B cell (primary cell): Measurements from ENCODE around the gene CCR6. TPM values are rescaled to one million over a fixed set of nuclear protein-coding genes. Genes with fewer than 3 reads are reported as not detected.

ENCODE experiments used
- ATAC-seq: fragments of 200-7000 bp; cut with Tn5 transposase; one replicate; pipeline ENCODE4 v1.10.0; 2021; ENCODE audit warnings: low read depth, mild to moderate bottlenecking, moderate number of reproducible peaks, moderate library complexity
- CTCF ChIA-PET: fragments of 350-600 bp; sonication (Branson Sonifier 250); formaldehyde crosslinking; loops from one replicate; lab custom pipeline; 2021; ENCODE audit warnings: antibody characterized with exemption, inconsistent platforms; lab: Charles Lee
- POLR2A ChIA-PET: fragments of 350-600 bp; sonication (Branson Sonifier 250); formaldehyde crosslinking; loops from one replicate; lab custom pipeline; 2021; ENCODE audit warnings: antibody characterized with exemption; lab: Charles Lee
- DNase-seq: peaks from one replicate; pipeline ENCODE4 v3.0.0; 2013
- H2AFZ ChIP-seq: 2 replicates; pipeline ENCODE4 v1.6.1; 2012; ENCODE audit warnings: mild to moderate bottlenecking, low read depth, low read length; ENCODE audit not compliant: insufficient read depth, poor library complexity, severe bottlenecking
- H3K27ac ChIP-seq, 2 donors: 1 replicate in 1 of 2; 2 replicates in 1 of 2; pipeline ENCODE4 v1.5.1; 2012 to 2013; ENCODE audit warnings: low read length in 2 of 2, mild to moderate bottlenecking in 2 of 2, moderate library complexity in 1 of 2
- H3K27me3 ChIP-seq, 4 experiments: fragments of 200-600 bp in 1 of 4; sonication (generic) in 1 of 4; replicated peaks in 1 of 4; 1 replicate in 2 of 4; 2 replicates in 2 of 4; pipeline versions ENCODE4 v1.6.1 to v1.7.0; 2013 to 2016; ENCODE audit warnings: low read length in 3 of 4, mild to moderate bottlenecking in 2 of 4, mixed read lengths in 1 of 4, moderate library complexity in 1 of 4; ENCODE audit not compliant: insufficient read depth in 4 of 4, control insufficient read depth in 3 of 4; ENCODE audit errors: control extremely low read depth in 1 of 4
- H3K36me3 ChIP-seq, 2 experiments: replicated peaks in 1 of 2; 1 replicate in 1 of 2; 2 replicates in 1 of 2; pipeline versions ENCODE4 v1.6.1 to v1.7.1; 2013; ENCODE audit warnings: low read length in 1 of 2; ENCODE audit not compliant: insufficient read depth in 2 of 2, control insufficient read depth in 1 of 2; ENCODE audit errors: control extremely low read depth in 1 of 2, extremely low read depth in 1 of 2
- H3K4me1 ChIP-seq, 2 donors: fragments of 200-600 bp in 1 of 2; sonication (generic) in 1 of 2; 1 replicate in 1 of 2; 2 replicates in 1 of 2; pipeline versions ENCODE4 v1.5.1 to v1.6.1; 2013 to 2017; ENCODE audit warnings: low read length in 2 of 2; ENCODE audit not compliant: control insufficient read depth in 2 of 2, insufficient read depth in 2 of 2
- H3K4me2 ChIP-seq: replicated peaks from 2 replicates; pipeline ENCODE3; 2012; ENCODE audit warnings: mild to moderate bottlenecking, low read depth, low read length; ENCODE audit not compliant: poor library complexity, severe bottlenecking
- H3K4me3 ChIP-seq, 5 experiments: fragments of 200-600 bp in 1 of 5; sonication (generic) in 1 of 5; 1 replicate in 3 of 5; 2 replicates in 2 of 5; pipeline versions ENCODE4 v1.5.1 to v1.7.0; 2011 to 2016; ENCODE audit warnings: low read length in 4 of 5, mild to moderate bottlenecking in 4 of 5, low read depth in 2 of 5, control low read depth in 1 of 5, moderate library complexity in 1 of 5; ENCODE audit not compliant: insufficient read depth in 1 of 5; ENCODE audit errors: control extremely low read depth in 1 of 5, extremely low read depth in 1 of 5
- H3K79me2 ChIP-seq: fragments of 200-600 bp; sonication (generic); one replicate; pipeline ENCODE4 v1.6.0; 2016; ENCODE audit warnings: low read length; ENCODE audit not compliant: control insufficient read depth, insufficient read depth
- H3K9ac ChIP-seq: fragments of 200-600 bp; sonication (generic); 2 replicates; pipeline ENCODE4 v1.6.1; 2017; ENCODE audit warnings: mild to moderate bottlenecking, low read length, moderate library complexity
- H3K9me3 ChIP-seq, 3 donors: one replicate each; pipeline versions ENCODE4 v1.6.1 to v1.7.1; 2013; ENCODE audit warnings: low read length in 2 of 3; ENCODE audit not compliant: control insufficient read depth in 2 of 3, insufficient read depth in 1 of 3; ENCODE audit errors: control extremely low read depth in 1 of 3
- H4K20me1 ChIP-seq: 2 replicates; pipeline ENCODE4 v1.6.0; 2012; ENCODE audit warnings: mild to moderate bottlenecking, low read length; ENCODE audit not compliant: insufficient read depth, control insufficient read depth, poor library complexity, severe bottlenecking
- H3K27ac Mint-ChIP-seq: one replicate; pipeline ENCODE4 v1.8.0; 2021; ENCODE audit warnings: mixed read lengths
- H3K27me3 Mint-ChIP-seq: one replicate; pipeline ENCODE4 v1.8.0; 2021; ENCODE audit warnings: mixed read lengths
- H3K4me1 Mint-ChIP-seq: one replicate; pipeline ENCODE4 v1.8.0; 2021; ENCODE audit warnings: mixed read lengths
- H3K4me3 Mint-ChIP-seq: one replicate; pipeline ENCODE4 v1.8.0; 2021; ENCODE audit warnings: mixed read lengths
- H3K9me3 Mint-ChIP-seq: one replicate; pipeline ENCODE4 v1.8.0; 2022; ENCODE audit warnings: mixed read lengths; ENCODE audit not compliant: insufficient read depth
- EZH2 ChIP-seq: IDR thresholded peaks from 2 replicates; pipeline ENCODE4 v1.6.1; 2012; ENCODE audit warnings: borderline replicate concordance, low read depth, mild to moderate bottlenecking, moderate library complexity, low read length; ENCODE audit not compliant: insufficient read depth, poor library complexity, severe bottlenecking
- WGBS: methylation state at CpG from one replicate; pipeline ENCODE4 v1.1.5; 2013; ENCODE audit warnings: missing lambda C conversion rate; ENCODE audit not compliant: insufficient coverage; 5-methylcytosine and 5-hydroxymethylcytosine counted together
- intact Hi-C: fragments of 100-400 bp; cut with micrococcal nuclease; formaldehyde crosslinking; loops from one replicate; pipeline ENCODE4 v1.10.0; 2022
- polyA plus RNA-seq: library from polyadenylated mRNA; depleted of rRNA; stranded (reverse); fragments of >200 nt; gene quantifications from 2 replicates; pipeline ENCODE4 v1.2.3, GENCODE V29; 2012
- total RNA-seq, 2 donors: library from RNA; stranded (reverse); fragments of 120-200 nt in 1 of 2; gene quantifications; 1 replicate in 1 of 2; 2 replicates in 1 of 2; pipeline versions ENCODE4 v1.2.3 to v1.2.4, GENCODE V29; 2013 to 2022
- TF ChIP-seq, protein P1 (sequence below): fragments of 200-600 bp; IDR thresholded peaks from one replicate; pipeline ENCODE4 v1.8.0; 2022; ENCODE audit warnings: antibody characterized with exemption, mild to moderate bottlenecking

Gene CCR6
- total and polyA plus RNA-seq, 2 donors (not counting 1 experiment from before 2014, with no cell fraction given), result 18.2 to 30.9 TPM

DNA sequence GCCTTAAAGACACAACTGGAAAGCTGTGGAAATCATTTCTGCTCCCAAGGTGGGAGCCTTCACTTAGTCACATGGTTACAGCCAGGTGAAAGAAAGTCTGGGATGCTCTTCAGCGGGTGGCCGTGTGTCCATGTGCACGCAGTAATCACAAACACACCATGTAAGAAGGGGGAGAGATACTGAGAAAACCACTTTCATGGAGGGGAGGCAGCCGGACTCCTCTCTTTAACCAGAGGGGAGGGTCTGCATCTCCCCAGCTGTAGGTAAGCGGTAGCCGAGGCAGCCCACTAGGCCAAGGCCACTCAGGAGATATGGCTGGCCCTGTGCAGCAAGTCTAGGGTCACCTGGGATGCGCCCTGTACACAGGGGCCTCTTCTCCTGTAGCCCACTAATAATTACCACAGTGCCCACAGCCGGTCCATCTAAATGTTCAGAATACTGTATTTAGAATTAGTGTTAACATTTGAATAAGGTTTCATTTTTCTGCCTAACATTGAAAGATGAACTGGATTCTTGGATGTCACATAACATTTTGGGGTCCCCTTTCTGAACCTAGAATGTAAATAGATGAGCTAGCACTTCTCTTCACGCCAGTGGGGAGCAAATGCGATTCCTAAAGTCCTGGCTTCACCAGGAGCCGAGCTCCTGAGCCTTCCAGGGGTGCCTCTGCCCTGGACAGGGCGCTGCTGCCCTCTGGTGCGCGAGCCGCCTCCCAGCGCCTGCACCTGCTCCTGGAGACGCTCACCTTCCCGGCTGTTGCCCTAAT lies 19.0 kb downstream of the CCR6 start:
- Histone ChIP-seq H3K79me2 (peaks cover 84% of the 10 kb centered on the region), H3K4me2 (peak overlapping the region; percentile 43), H3K4me3 (no peak overlapping the region), H3K9me3 (no peaks in the 10 kb centered on the region), H3K4me1 (peaks cover 32 to 39% of the 10 kb centered on the region in 2 donors), H3K27me3 (no peaks in the 10 kb centered on the region), H3K36me3 (peaks cover 0 to 26% of the 10 kb centered on the region in 2 experiments), H3K27ac (peak overlapping the region; percentile 50 to 68), H3K9ac (peak overlapping the region; percentile 24), H4K20me1 (peaks cover 7% of the 10 kb centered on the region), H2AFZ (peak overlapping the region; percentile 5)
- H3K27me3 Mint-ChIP-seq, result no peaks in the 10 kb centered on the region
- CTCF ChIA-PET, result interaction anchor here (0.6 to 21.7 kb wide), 39 partner anchors 11 to 848 kb away, joined by 3 to 437 read pairs (median 6); partner anchors contain the start of genes CCR6, CEP43 and RNASET2
- ATAC-seq (peak; percentile 61), DNase-seq (peak; percentile 77)
- 38% methylated on average over 12 of the region's 18 CpGs for WGBS
- peak overlapping the region; percentile 92 for H3K27ac Mint-ChIP-seq
- H3K4me3 Mint-ChIP-seq, result peak overlapping the region; percentile 62
- no peak for TF ChIP-seq EZH2
- TF ChIP-seq, protein P1, sequence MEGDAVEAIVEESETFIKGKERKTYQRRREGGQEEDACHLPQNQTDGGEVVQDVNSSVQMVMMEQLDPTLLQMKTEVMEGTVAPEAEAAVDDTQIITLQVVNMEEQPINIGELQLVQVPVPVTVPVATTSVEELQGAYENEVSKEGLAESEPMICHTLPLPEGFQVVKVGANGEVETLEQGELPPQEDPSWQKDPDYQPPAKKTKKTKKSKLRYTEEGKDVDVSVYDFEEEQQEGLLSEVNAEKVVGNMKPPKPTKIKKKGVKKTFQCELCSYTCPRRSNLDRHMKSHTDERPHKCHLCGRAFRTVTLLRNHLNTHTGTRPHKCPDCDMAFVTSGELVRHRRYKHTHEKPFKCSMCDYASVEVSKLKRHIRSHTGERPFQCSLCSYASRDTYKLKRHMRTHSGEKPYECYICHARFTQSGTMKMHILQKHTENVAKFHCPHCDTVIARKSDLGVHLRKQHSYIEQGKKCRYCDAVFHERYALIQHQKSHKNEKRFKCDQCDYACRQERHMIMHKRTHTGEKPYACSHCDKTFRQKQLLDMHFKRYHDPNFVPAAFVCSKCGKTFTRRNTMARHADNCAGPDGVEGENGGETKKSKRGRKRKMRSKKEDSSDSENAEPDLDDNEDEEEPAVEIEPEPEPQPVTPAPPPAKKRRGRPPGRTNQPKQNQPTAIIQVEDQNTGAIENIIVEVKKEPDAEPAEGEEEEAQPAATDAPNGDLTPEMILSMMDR, result peak; percentile 98
- no peaks in the 10 kb centered on the region for H3K9me3 Mint-ChIP-seq
- peaks cover 61% of the 10 kb centered on the region for H3K4me1 Mint-ChIP-seq
- POLR2A ChIA-PET, result interaction anchor here (0.7 to 2.8 kb wide), 9 partner anchors 12 to 192 kb away, joined by 3 to 21 read pairs (median 4); partner anchors contain the start of genes CCR6 and RNASET2
- intact Hi-C loops, result loop anchor here (1.0 kb wide), 6 partner anchors 63 to 367 kb away; no protein-coding TSS in a partner anchor

DNA sequence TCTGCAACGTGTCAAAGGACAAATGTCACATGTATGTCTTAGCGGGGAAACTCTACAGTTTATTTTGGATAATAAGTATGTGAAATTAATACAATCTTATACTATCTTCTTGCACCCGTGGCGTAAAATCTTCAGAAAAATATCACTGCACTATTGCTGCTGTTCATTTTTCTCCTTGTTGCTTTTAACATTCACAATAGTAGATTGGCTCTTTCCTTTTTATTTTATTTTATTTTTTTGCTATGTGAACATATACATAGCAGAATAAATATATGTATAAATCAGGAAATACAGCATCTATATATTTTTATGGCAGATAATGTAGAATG lies 19.5 kb downstream of the CCR6 start:
- Histone ChIP-seq H3K9ac (no peak overlapping the region), H2AFZ (peak overlapping the region; percentile 5), H3K79me2 (peaks cover 81% of the 10 kb centered on the region), H3K9me3 (no peaks in the 10 kb centered on the region), H3K27me3 (no peaks in the 10 kb centered on the region), H4K20me1 (peaks cover 7% of the 10 kb centered on the region), H3K4me3 (no peak overlapping the region), H3K27ac (peak overlapping the region; percentile 50 to 68), H3K36me3 (peaks cover 0 to 21% of the 10 kb centered on the region in 2 experiments), H3K4me1 (peaks cover 32 to 34% of the 10 kb centered on the region in 2 donors), H3K4me2 (peak overlapping the region; percentile 43)
- DNase-seq (no peak), ATAC-seq (no peak)
- peaks cover 55% of the 10 kb centered on the region for H3K4me1 Mint-ChIP-seq
- POLR2A ChIA-PET, result interaction anchor here (1.3 to 2.8 kb wide), 6 partner anchors 19 to 192 kb away, joined by 3 to 21 read pairs (median 6); partner anchors contain the start of genes CCR6 and RNASET2
- no peak overlapping the region for H3K4me3 Mint-ChIP-seq
- intact Hi-C loops, result loop anchor here (1.0 kb wide), 6 partner anchors 63 to 367 kb away; no protein-coding TSS in a partner anchor
- WGBS, result no CpG with 5 or more reads among the region's 4 CpGs
- CTCF ChIA-PET, result interaction anchor here (0.8 to 21.7 kb wide), 28 partner anchors 10 to 371 kb away, joined by 3 to 437 read pairs (median 10); partner anchors contain the start of genes CCR6 and CEP43
- H3K27me3 Mint-ChIP-seq, result no peaks in the 10 kb centered on the region
- H3K9me3 Mint-ChIP-seq, result no peaks in the 10 kb centered on the region
- TF ChIP-seq EZH2, result no peak
- TF ChIP-seq, protein P1, result peak; percentile 54
- H3K27ac Mint-ChIP-seq, result peak overlapping the region; percentile 92
